ENCODE results near the gene CARM1. TPM values are rescaled to one million over a fixed set of nuclear protein-coding genes. Genes with fewer than 3 reads are reported as not detected.

Gene CARM1
- polyA plus RNA-seq, 1 donor from 2014 or later: 22.3 TPM

DNA sequence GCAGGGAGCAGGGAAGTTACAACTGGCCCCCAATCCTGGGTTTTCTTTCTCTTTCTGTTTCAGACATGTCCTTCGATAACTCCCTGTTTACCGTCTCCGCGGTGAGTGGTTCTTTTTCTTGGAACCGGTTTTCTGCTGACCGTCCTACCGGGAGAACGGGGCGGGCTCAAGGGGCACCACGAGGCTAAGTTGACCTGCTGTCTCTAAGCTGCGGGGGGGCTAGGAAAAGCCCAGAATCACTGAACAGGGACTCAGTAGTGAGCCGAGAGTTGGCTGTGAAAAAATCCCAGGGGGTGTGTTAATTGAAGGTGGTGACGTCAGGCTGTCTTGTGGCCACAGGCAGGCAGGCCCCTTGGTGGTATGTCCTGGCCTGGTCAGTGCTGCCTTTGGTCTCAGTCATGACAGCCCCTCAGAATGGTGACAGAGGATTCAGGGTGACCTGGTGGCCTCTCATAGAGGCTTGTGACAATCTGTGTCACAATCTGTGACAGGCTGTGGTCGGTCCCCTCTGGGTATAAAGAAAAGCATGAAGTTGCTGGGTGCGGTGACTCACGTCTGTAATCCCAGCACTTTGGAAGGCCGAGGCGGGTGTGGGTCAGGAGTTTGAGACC, 8.1 kb upstream of the CARM1 start:
- Histone ChIP-seq H3K9me3 (ENCODE audit: low read length) (no peaks in the 10 kb centered on the region), H2AFZ (ENCODE audit: low read depth, low read length) (no peak overlapping the region), H3F3A (ENCODE audit: insufficient read depth, low read length, poor library complexity, severe bottlenecking) (no peaks in the 10 kb centered on the region), H3K36me3 (ENCODE audit: insufficient read depth, low read length) (no peaks in the 10 kb centered on the region), H3K27me3 (ENCODE audit: insufficient read depth, low read depth, low read length) (no peaks in the 10 kb centered on the region), H3K4me2 (ENCODE audit: low read length) (no peak overlapping the region), H4K20me1 (ENCODE audit: insufficient read depth) (no peaks in the 10 kb centered on the region), H3K9ac (ENCODE audit: low read length) (no peak overlapping the region), H3K4me3 (ENCODE audit: low read length) (no peak overlapping the region), H3K79me2 (replicated peaks; ENCODE audit: insufficient read depth, low read length) (no peaks in the 10 kb centered on the region), H3K27ac (ENCODE audit: low read length) (no peak overlapping the region), H3K9me2 (ENCODE audit: insufficient read depth, low read length) (no peaks in the 10 kb centered on the region)
- TF ChIP-seq TAF1 (IDR thresholded peaks at IDR 0.05; ENCODE audit: low read depth) (no peak), EP300 (conservative IDR thresholded peaks at IDR 0.05; ENCODE audit: poor library complexity, severe bottlenecking) (no peak), MXI1 (conservative IDR thresholded peaks at IDR 0.05; ENCODE audit: poor library complexity, severe bottlenecking) (no peak), EZH2 (IDR thresholded peaks at IDR 0.05; ENCODE audit: borderline replicate concordance, insufficient read depth, low read length, poor library complexity, severe bottlenecking) (no peak), POLR2AphosphoS5 (IDR thresholded peaks at IDR 0.05) (no peak), SMC3 (conservative IDR thresholded peaks at IDR 0.05; ENCODE audit: poor library complexity) (no peak)
- TF ChIP-seq, protein P1, sequence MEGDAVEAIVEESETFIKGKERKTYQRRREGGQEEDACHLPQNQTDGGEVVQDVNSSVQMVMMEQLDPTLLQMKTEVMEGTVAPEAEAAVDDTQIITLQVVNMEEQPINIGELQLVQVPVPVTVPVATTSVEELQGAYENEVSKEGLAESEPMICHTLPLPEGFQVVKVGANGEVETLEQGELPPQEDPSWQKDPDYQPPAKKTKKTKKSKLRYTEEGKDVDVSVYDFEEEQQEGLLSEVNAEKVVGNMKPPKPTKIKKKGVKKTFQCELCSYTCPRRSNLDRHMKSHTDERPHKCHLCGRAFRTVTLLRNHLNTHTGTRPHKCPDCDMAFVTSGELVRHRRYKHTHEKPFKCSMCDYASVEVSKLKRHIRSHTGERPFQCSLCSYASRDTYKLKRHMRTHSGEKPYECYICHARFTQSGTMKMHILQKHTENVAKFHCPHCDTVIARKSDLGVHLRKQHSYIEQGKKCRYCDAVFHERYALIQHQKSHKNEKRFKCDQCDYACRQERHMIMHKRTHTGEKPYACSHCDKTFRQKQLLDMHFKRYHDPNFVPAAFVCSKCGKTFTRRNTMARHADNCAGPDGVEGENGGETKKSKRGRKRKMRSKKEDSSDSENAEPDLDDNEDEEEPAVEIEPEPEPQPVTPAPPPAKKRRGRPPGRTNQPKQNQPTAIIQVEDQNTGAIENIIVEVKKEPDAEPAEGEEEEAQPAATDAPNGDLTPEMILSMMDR (IDR thresholded peaks at IDR 0.05; ENCODE audit: poor library complexity, severe bottlenecking): no peak
- TF ChIP-seq, protein P2, sequence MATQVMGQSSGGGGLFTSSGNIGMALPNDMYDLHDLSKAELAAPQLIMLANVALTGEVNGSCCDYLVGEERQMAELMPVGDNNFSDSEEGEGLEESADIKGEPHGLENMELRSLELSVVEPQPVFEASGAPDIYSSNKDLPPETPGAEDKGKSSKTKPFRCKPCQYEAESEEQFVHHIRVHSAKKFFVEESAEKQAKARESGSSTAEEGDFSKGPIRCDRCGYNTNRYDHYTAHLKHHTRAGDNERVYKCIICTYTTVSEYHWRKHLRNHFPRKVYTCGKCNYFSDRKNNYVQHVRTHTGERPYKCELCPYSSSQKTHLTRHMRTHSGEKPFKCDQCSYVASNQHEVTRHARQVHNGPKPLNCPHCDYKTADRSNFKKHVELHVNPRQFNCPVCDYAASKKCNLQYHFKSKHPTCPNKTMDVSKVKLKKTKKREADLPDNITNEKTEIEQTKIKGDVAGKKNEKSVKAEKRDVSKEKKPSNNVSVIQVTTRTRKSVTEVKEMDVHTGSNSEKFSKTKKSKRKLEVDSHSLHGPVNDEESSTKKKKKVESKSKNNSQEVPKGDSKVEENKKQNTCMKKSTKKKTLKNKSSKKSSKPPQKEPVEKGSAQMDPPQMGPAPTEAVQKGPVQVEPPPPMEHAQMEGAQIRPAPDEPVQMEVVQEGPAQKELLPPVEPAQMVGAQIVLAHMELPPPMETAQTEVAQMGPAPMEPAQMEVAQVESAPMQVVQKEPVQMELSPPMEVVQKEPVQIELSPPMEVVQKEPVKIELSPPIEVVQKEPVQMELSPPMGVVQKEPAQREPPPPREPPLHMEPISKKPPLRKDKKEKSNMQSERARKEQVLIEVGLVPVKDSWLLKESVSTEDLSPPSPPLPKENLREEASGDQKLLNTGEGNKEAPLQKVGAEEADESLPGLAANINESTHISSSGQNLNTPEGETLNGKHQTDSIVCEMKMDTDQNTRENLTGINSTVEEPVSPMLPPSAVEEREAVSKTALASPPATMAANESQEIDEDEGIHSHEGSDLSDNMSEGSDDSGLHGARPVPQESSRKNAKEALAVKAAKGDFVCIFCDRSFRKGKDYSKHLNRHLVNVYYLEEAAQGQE (IDR thresholded peaks at IDR 0.05; ENCODE audit: borderline replicate concordance): no peak

DNA sequence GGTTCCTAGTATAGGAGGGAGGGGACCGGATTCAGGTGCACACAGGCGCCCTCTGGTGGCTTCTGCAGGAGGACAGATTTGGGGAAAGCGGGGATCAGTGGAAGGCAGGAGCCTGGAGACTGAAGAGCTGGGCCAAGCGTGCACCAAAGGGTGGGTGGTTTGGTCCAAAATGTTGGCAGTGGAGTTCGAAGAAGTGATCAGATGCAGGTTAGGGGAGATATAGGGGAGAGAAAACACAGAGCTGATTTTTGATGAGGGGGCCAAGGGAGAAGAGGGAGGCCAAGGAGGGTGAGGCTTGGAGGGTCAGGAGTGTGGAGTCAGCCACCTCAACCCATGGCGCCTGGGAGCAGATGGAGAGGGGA, 6.8 kb upstream of the CARM1 start:
- Histone ChIP-seq H3K9me2 (ENCODE audit: insufficient read depth, low read length) (no peaks in the 10 kb centered on the region), H3K9me3 (ENCODE audit: low read length) (no peaks in the 10 kb centered on the region), H3K27ac (ENCODE audit: low read length) (no peak overlapping the region), H3K27me3 (ENCODE audit: insufficient read depth, low read depth, low read length) (no peaks in the 10 kb centered on the region), H3K4me3 (ENCODE audit: low read length) (no peak overlapping the region), H3K36me3 (ENCODE audit: insufficient read depth, low read length) (no peaks in the 10 kb centered on the region), H2AFZ (ENCODE audit: low read depth, low read length) (no peak overlapping the region), H4K20me1 (ENCODE audit: insufficient read depth) (no peaks in the 10 kb centered on the region), H3F3A (ENCODE audit: insufficient read depth, low read length, poor library complexity, severe bottlenecking) (no peaks in the 10 kb centered on the region), H3K9ac (ENCODE audit: low read length) (no peak overlapping the region), H3K79me2 (replicated peaks; ENCODE audit: insufficient read depth, low read length) (no peaks in the 10 kb centered on the region), H3K4me2 (ENCODE audit: low read length) (no peak overlapping the region)
- TF ChIP-seq, protein P1 (IDR thresholded peaks at IDR 0.05; ENCODE audit: poor library complexity, severe bottlenecking): peak; percentile 84
- TF ChIP-seq SMC3 (conservative IDR thresholded peaks at IDR 0.05; ENCODE audit: poor library complexity) (peak; percentile 82), RAD21 (conservative IDR thresholded peaks at IDR 0.05) (peak; percentile 66), TAF1 (IDR thresholded peaks at IDR 0.05; ENCODE audit: low read depth) (no peak)
- TF ChIP-seq, protein P2 (IDR thresholded peaks at IDR 0.05; ENCODE audit: borderline replicate concordance): no peak

Data from neural cell (in vitro differentiated cells).